ENCODE results near the gene SRSF2. TPM values are rescaled to one million over a fixed set of nuclear protein-coding genes. Genes with fewer than 3 reads are reported as not detected.
"Not testable (repeated sequence)": the region's sequence is repeated elsewhere in the genome, so short reads cannot be mapped to it uniquely, and the experiment has no call there.

SRSF2 gene
- total RNA-seq, 1 donor: 375 TPM

DNA sequence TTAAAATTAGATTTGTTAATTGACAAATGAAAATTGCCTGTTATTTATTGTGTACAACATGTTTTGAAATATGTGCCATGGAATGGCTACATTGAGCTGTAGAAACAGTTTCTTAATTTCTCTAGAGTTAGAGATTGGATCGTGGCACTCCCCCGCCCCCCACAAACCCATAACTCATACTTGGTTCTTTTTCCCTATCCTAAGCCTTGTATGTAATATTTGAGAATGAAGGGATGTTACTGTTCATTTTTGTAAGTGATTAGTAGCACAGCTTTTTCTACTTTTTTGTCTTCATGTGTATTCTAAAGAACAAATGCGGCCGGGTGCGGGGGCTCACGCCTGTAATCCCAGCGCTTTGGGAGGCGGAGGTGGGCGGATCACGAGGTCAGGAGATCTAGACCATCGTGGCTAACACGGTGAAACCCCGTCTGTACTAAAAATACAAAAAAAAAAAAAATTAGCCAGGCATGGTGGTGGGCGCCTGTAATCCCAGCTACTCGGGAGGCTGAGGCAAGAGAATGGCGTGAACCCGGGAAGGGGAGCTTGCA lies 2.5 kb upstream of the SRSF2 start:
- not testable (repeated sequence) for DNase-seq (ENCODE audit: low read depth in 2 of 3, low spot score in 2 of 3)

DNA sequence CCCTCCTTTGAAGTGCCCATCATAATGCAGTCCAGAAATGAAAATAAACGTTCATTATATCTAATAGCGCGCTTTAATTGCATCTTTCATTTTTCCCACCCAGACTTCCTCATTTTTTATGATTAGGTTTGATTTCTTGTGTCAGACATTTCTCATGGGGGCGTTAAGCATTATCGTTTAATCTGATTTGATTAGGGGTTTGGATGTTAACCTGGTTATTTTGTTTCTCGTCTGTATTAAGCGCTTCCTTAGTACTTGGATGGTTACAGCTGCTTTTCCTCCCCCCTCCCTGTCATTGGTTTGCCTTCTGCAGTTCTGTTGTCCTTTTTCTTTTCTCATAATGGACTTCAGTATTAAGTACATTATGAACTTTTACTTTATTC lies 1.3 kb upstream of the SRSF2 start:
- peak in 1 of 3 donors; percentile 25 for DNase-seq (ENCODE audit: low read depth in 2 of 3, low spot score in 2 of 3)

DNA sequence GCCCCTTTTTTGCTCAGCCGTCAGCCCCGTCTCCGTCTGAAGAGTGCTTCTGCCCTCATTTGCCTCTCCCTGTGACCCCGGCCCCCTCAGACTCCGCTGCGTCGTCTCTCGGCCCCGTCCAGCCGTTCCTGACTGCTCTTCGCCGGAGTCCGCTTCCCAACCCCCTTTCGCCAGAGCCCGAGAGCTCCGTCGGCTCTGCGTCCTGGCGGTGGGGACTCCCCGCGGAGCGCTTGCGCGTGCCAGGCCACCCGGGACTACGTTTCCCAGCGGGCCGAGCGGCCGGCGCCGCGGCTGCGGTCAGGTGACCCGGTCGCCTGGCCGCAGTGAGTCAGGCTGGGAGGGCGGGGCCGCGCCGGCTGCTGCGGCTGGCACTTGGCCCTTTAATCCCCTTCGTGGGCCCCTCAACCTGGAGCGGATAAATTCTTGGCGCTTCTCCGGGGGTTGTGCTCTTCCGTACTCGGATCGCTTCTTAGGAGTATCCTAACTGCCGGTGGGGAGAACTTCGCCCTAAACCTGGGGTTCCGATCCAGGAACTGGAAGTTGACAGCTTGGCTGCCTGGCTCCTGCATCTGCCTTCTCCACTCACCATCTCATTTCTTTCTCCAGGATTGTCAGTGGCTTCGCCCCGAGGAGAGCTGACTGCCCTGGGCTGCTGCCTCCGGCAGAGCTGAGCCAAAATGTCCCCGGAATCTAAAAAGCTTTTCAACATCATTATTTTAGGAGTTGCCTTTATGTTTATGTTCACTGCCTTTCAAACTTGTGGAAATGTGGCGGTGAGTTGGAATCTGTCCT lies 741 bp upstream of the SRSF2 start, which contains the start of gene MFSD11:
MFSD11 (plus strand) TSS at position 444 of the 792 bp plus-strand sequence; CDS start at position 678, 234 bp downstream.
- DNase-seq (ENCODE audit: low read depth in 2 of 3, low spot score in 2 of 3): peak; percentile 92 to 96 (median 93)

- peak in 2 of 3 donors; percentile 66 to 78 for DNase-seq (ENCODE audit: low read depth in 2 of 3, low spot score in 2 of 3)
Observed at GRCh38 chr17:76736349-76737081, 616 bp downstream of the SRSF2 start.

DNA sequence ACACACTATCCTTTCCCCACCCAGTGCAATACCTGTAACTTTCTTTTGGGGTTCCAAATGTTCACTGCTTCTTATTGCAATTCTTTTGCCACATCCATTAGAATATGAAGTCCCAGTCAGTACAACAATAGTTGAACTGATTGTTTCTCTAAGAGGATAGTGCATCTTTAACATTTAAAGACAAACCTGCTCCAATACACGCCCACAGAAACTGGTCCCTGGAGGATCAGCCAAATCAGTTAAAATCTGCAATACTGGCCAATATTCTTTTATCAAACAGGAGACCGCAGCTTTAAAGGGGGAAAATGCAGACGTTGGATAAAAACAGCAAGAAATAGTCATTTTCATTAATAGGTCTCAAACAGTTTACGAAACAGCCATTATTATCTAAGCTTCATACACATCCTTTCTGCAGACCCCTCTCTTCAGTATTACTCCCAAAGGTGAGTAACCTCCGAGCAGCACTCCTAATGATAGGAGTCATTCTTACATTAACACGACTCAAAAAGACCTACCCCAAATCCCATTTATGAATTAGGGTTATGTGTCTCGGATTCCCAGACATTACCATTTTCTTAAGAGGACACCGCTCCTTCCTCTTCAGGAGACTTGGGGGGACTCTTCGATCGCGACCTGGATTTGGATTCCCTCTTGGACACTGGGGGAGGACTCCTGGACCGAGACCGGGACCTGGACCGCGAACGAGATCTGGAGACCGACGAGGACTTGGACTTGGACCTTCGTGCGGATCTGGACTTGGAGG lies 1.4 kb downstream of the SRSF2 start:
- DNase-seq (ENCODE audit: low read depth in 2 of 3, low spot score in 2 of 3): no peak

DNA sequence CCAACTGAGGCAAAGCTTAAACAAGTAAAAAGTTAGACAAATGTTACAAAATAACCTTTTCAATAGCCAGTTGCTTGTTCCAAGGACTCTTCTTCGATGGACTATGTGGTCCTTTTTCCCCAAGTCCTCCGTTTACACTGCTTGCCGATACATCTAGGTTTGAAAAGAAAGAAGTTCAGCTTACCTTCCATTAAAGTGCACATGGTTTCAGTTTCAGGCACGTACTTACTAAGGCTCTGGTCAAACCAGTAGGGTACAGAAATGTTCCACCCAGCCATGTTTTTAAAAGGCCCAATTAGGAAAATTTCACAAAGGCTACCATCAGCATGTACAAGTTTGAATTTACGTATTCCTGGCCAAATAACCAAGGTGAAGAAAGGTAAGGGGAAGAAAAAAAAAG lies 2.1 kb downstream of the SRSF2 start:
- peak in 1 of 3 donors; percentile 38 for DNase-seq (ENCODE audit: low read depth in 2 of 3, low spot score in 2 of 3)

- DNase-seq (ENCODE audit: low read depth in 2 of 3, low spot score in 2 of 3): peak in 1 of 3 donors; percentile 22
Observed at GRCh38 chr17:76734080-76734840, 2.9 kb downstream of the SRSF2 start.

GRCh38 chr17:76733618-76733957 lies 3.5 kb downstream of the SRSF2 start:
- DNase-seq (ENCODE audit: low read depth in 2 of 3, low spot score in 2 of 3): no peak

DNA sequence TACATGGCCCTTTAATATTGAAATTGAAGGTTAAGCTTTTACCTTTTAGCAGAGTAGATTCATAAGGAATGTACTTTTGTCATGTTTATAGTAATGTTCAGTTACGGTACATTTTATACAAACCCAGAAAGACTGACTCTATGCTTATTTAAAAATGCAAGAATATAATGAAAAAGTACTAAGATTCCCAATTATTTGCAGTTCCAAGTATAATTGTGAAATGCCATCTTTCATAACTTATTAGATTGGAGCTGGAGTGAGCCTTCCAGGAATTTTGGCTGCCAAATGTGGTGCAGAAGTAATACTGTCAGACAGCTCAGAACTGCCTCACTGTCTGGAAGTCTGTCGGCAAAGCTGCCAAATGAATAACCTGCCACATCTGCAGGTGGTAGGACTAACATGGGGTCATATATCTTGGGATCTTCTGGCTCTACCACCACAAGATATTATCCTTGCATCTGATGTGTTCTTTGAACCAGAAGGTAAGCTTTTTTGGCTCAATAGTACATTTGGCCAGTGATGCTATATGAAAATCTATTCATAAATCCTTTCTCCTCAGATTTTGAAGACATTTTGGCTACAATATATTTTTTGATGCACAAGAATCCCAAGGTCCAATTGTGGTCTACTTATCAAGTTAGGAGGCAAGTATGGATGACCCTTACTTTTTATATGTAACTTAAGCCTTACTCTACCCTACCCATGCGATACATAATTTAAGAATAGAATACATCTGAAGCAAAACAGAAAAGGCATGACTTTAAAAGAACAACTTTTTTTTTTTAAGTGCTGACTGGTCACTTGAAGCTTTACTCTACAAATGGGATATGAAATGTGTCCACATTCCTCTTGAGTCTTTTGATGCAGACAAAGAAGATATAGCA lies 4.2 kb downstream of the SRSF2 start:
- no peak for DNase-seq (ENCODE audit: low read depth in 2 of 3, low spot score in 2 of 3)

DNA sequence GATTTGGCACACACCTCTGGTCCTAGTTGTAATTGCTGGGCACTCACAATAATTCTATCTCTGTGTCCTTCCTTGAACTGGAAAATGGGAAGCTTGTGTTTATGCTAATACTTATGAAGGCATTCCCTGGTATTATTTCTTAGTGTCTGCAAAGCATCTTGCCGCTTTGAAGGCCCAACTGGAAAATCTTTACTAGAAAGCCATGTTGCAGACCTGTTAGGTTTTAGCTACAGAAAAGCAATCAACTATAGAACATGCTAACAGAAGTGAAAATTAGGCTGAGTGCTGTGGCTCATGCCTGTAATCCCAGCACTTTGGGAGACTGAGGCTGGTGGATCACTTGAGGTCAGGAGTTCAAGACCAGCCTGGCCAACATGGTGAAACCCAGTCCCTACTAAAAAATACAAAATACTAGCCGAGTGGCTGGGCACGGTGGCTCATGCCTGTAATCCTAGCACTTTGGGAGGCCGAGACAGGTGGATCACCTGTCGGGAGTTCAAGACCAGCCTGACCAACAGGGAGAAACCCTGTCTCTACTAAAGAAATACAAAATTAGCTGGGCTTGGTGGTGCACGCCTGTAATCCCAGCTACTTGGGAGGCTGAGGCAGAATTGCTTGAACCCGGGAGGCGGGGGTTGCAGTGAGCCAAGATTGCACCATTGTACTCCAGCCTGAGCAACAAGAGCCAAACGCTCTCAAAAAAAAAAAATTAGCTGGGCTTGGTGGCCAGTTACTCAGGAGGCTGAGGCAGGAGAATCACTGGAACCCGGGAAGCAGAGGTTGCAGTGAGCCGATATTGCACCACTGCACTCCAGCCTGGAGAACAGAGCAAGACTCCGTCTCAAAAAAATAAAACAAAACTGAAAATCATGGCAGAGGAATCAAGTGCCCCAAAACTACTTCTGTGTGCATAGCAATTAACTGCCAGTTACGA lies 5.1 kb downstream of the SRSF2 start:
- not testable (repeated sequence) for DNase-seq (ENCODE audit: low read depth in 2 of 3, low spot score in 2 of 3)

GRCh38 chr17:76727745-76728456 lies 9.2 kb downstream of the SRSF2 start:
- no peak for DNase-seq (ENCODE audit: low read depth in 2 of 3, low spot score in 2 of 3)

GRCh38 chr17:76726776-76727718 lies 10.1 kb downstream of the SRSF2 start, which contains the start of gene METTL23:
METTL23 (plus strand) TSS chr17:76726839; CDS start chr17:76729711, 2,872 bp downstream.
- DNase-seq (ENCODE audit: low read depth in 2 of 3, low spot score in 2 of 3): peak; percentile 78 to 86 (median 78)

DNA sequence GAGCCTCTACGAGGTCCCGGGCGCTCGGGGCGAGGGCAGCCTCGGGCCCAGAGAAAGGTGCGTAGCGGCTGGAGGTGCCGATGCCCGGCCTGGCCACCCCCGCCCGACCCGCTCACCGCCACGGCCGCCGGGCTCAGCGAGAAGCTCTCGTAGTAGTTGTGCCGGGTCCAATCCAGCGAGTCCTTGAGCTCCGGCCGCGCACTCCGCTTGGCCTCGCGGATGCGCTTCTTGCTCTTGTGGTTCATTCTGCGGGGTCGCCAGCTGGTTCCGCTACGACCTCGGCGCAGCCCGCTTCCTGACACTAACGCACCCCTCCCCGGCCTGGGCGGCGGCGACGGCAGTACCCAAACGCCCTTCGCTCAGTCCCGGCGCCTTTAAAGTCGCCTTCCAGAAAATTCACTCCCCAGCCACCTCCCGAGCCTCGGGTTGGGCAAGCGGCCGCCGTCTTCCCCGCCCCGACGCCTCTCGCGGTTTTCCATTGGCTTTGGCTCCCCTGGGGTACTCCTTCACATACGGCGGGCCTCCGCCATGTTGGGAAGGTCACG lies 10.8 kb downstream of the SRSF2 start, which contains the start of gene JMJD6:
JMJD6 (minus strand) TSS at position 376 of the 545 bp plus-strand sequence; CDS start at position 245, 131 bp downstream.
- peak in 2 of 3 donors; percentile 96 for DNase-seq (ENCODE audit: low read depth in 2 of 3, low spot score in 2 of 3)

DNA sequence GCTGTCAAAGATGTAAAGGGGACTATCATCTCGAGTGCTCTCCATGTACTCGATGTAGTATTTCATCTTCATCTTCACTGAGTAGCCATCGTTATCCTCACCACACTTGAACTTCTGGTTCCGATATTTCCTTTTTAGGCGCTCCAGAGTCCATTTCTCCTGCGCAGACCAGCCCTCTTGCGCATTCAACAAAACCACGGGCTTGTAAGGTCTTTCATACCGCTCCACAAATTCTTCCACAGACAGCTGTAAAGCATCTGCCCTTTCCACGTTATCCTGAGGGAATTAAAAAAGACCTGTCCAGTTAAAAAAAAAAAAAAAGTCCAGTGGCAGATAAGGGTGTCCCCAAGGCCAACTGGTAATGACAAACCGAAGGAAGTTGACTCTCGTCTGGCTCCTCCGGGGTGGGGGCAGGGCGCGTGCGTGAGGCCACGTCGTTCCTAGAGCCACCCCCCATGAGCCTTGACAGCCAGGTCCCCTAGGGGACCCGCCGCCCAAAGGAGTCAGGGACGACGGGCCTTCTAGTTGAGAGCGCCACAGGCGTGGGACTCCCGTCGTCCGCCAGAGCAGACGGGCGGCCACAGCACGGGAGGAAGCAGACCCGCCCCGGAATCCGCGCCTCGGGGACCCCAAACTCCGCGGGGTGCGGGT lies 11.4 kb downstream of the SRSF2 start:
- peak in 2 of 3 donors; percentile 69 to 72 for DNase-seq (ENCODE audit: low read depth in 2 of 3, low spot score in 2 of 3)

- no peak for DNase-seq (ENCODE audit: low read depth in 2 of 3, low spot score in 2 of 3)
Observed at GRCh38 chr17:76723812-76724211, 13.3 kb downstream of the SRSF2 start.
